WTC11 (cell line): ENCODE results near the gene ARL6. TPM values are rescaled to one million over a fixed set of nuclear protein-coding genes. Genes with fewer than 3 reads are reported as not detected.
A peak's percentile ranks its signal among the peaks of the same experiment; 100 is the strongest.

ENCODE experiments used
- AFF4 ChIP-seq: sonication (generic); formaldehyde crosslinking; IDR thresholded peaks from 2 replicates; pipeline ENCODE4 v1.8.1; 2023; ENCODE audit warnings: mild to moderate bottlenecking, missing genetic modification reagents, borderline replicate concordance
- CREM ChIP-seq: sonication (generic); formaldehyde crosslinking; IDR thresholded peaks from 2 replicates; pipeline ENCODE4 v1.8.1; 2022; ENCODE audit warnings: mild to moderate bottlenecking, missing genetic modification reagents, moderate library complexity
- EMX1 ChIP-seq: fragments of 250-450 bp; sonication (Bioruptor Pico); IDR thresholded peaks from 2 replicates; pipeline ENCODE4 v1.8.0; 2021; ENCODE audit warnings: mild to moderate bottlenecking
- FOXK1 ChIP-seq: sonication (generic); formaldehyde crosslinking; IDR thresholded peaks from 2 replicates; pipeline ENCODE4 v1.8.0; 2022; ENCODE audit warnings: mild to moderate bottlenecking, moderate library complexity, missing genetic modification reagents
- FOXP1 ChIP-seq: sonication (generic); formaldehyde crosslinking; IDR thresholded peaks from 2 replicates; pipeline ENCODE4 v1.8.0; 2022; ENCODE audit warnings: missing genetic modification reagents, mild to moderate bottlenecking, moderate library complexity, borderline replicate concordance
- FOXP4 ChIP-seq: sonication (generic); formaldehyde crosslinking; IDR thresholded peaks from 2 replicates; pipeline ENCODE4 v1.8.0; 2022; ENCODE audit warnings: mild to moderate bottlenecking, missing genetic modification reagents
- GABPB1 ChIP-seq: sonication (generic); formaldehyde crosslinking; IDR thresholded peaks from 2 replicates; pipeline ENCODE4 v1.8.1; 2023; ENCODE audit warnings: mild to moderate bottlenecking, missing genetic modification reagents
- GTF2I ChIP-seq: fragments of 250-450 bp; sonication (Bioruptor Pico); conservative IDR thresholded peaks from 2 replicates; pipeline ENCODE4 v1.4.0; 2021; ENCODE audit warnings: mild to moderate bottlenecking
- HMGA2 ChIP-seq: fragments of 250-450 bp; sonication (Bioruptor Pico); IDR thresholded peaks from 2 replicates; pipeline ENCODE4 v1.4.0; 2021; ENCODE audit warnings: mild to moderate bottlenecking, moderate library complexity
- JAZF1 ChIP-seq: fragments of 250-450 bp; sonication (Bioruptor Pico); IDR thresholded peaks from 2 replicates; pipeline ENCODE4 v1.9.0; 2021; ENCODE audit warnings: moderate library complexity, mild to moderate bottlenecking, inconsistent platforms
- MYBL2 ChIP-seq: sonication (generic); formaldehyde crosslinking; IDR thresholded peaks from 2 replicates; pipeline ENCODE4 v1.8.1; 2023; ENCODE audit warnings: mild to moderate bottlenecking, moderate library complexity, missing genetic modification reagents
- NFE2L1 ChIP-seq: sonication (generic); formaldehyde crosslinking; IDR thresholded peaks from 2 replicates; pipeline ENCODE4 v1.8.1; 2023; ENCODE audit warnings: missing genetic modification reagents
- NR1H2 ChIP-seq: sonication (generic); formaldehyde crosslinking; IDR thresholded peaks from 2 replicates; pipeline ENCODE4 v1.9.0; 2021; ENCODE audit warnings: mild to moderate bottlenecking, moderate library complexity, missing genetic modification reagents
- SP1 ChIP-seq: sonication (generic); formaldehyde crosslinking; conservative IDR thresholded peaks from 2 replicates; pipeline ENCODE4 v1.8.1; 2022; ENCODE audit warnings: missing genetic modification reagents
- USF1 ChIP-seq: sonication (generic); formaldehyde crosslinking; IDR thresholded peaks from 2 replicates; pipeline ENCODE4 v1.8.0; 2022; ENCODE audit warnings: mild to moderate bottlenecking, missing genetic modification reagents
- ZBTB21 ChIP-seq: sonication (generic); formaldehyde crosslinking; IDR thresholded peaks from 2 replicates; pipeline ENCODE4 v1.8.1; 2023; ENCODE audit warnings: mild to moderate bottlenecking, missing genetic modification reagents, borderline replicate concordance
- ZNF281 ChIP-seq: sonication (generic); formaldehyde crosslinking; IDR thresholded peaks from 2 replicates; pipeline ENCODE4 v1.8.0; 2023; ENCODE audit warnings: mild to moderate bottlenecking, missing genetic modification reagents
- ZNF396 ChIP-seq: fragments of 250-450 bp; sonication (Bioruptor Pico); IDR thresholded peaks from 2 replicates; pipeline ENCODE4 v1.8.0; 2021; ENCODE audit warnings: mild to moderate bottlenecking, moderate library complexity, borderline replicate concordance
- ZNF416 ChIP-seq: fragments of 250-450 bp; sonication (Bioruptor Pico); IDR thresholded peaks from 2 replicates; pipeline ENCODE4 v1.9.0; 2021; ENCODE audit warnings: mild to moderate bottlenecking, inconsistent platforms
- ZNF425 ChIP-seq: fragments of 250-450 bp; sonication (Bioruptor Pico); conservative IDR thresholded peaks from 2 replicates; pipeline ENCODE4 v1.9.0; 2021; ENCODE audit warnings: mild to moderate bottlenecking
- total RNA-seq: library from RNA; stranded (reverse); gene quantifications from 3 replicates; pipeline ENCODE4 v1.2.3, GENCODE V29; 2021
- TF ChIP-seq, protein P1 (sequence below): fragments of 250-450 bp; sonication (Bioruptor Pico); IDR thresholded peaks from 2 replicates; pipeline ENCODE4 v1.9.0; 2021; ENCODE audit warnings: mild to moderate bottlenecking, borderline replicate concordance
- TF ChIP-seq, protein P2 (sequence below): sonication (generic); formaldehyde crosslinking; IDR thresholded peaks from 2 replicates; pipeline ENCODE4 v1.8.1; 2022; ENCODE audit warnings: mild to moderate bottlenecking, moderate library complexity, missing genetic modification reagents

ARL6 gene
- total RNA-seq, 1 experiment from 2014 or later, result 6.8 TPM

GRCh38 chr3:97821774-97822358 is 57.3 kb downstream of the ARL6 start, which contains the start of gene CRYBG3 (continued):
- TF ChIP-seq ZNF281 (CRISPR knock-in tag) (0 out of 2 replicates have a peak, but pooled peaks have one; percentile 43), USF1 (CRISPR knock-in tag) (no peak), JAZF1 (CRISPR knock-in tag) (no peak), EMX1 (CRISPR knock-in tag) (no peak), ZNF425 (CRISPR knock-in tag) (no peak), ZBTB21 (no peak), FOXK1 (peak; percentile 58; the same call in 1 of the 2 replicates), FOXP1 (CRISPR knock-in tag) (peak; percentile 88), NR1H2 (CRISPR knock-in tag) (no peak), ZNF396 (no peak), FOXP4 (CRISPR knock-in tag) (0 out of 2 replicates have a peak, but pooled peaks have one; percentile 21), GABPB1 (0 out of 2 replicates have a peak, but pooled peaks have one; percentile 11), HMGA2 (CRISPR knock-in tag) (no peak), MYBL2 (CRISPR knock-in tag) (0 out of 2 replicates have a peak, but pooled peaks have one; percentile 12), CREM (peak; percentile 39; the same call in 1 of the 2 replicates), SP1 (CRISPR knock-in tag) (peak; percentile 84), NFE2L1 (CRISPR knock-in tag) (0 out of 2 replicates have a peak, but pooled peaks have one; percentile 32), ZNF416 (no peak), GTF2I (CRISPR knock-in tag) (no peak), AFF4 (CRISPR knock-in tag) (no peak)
- TF ChIP-seq, protein P1, sequence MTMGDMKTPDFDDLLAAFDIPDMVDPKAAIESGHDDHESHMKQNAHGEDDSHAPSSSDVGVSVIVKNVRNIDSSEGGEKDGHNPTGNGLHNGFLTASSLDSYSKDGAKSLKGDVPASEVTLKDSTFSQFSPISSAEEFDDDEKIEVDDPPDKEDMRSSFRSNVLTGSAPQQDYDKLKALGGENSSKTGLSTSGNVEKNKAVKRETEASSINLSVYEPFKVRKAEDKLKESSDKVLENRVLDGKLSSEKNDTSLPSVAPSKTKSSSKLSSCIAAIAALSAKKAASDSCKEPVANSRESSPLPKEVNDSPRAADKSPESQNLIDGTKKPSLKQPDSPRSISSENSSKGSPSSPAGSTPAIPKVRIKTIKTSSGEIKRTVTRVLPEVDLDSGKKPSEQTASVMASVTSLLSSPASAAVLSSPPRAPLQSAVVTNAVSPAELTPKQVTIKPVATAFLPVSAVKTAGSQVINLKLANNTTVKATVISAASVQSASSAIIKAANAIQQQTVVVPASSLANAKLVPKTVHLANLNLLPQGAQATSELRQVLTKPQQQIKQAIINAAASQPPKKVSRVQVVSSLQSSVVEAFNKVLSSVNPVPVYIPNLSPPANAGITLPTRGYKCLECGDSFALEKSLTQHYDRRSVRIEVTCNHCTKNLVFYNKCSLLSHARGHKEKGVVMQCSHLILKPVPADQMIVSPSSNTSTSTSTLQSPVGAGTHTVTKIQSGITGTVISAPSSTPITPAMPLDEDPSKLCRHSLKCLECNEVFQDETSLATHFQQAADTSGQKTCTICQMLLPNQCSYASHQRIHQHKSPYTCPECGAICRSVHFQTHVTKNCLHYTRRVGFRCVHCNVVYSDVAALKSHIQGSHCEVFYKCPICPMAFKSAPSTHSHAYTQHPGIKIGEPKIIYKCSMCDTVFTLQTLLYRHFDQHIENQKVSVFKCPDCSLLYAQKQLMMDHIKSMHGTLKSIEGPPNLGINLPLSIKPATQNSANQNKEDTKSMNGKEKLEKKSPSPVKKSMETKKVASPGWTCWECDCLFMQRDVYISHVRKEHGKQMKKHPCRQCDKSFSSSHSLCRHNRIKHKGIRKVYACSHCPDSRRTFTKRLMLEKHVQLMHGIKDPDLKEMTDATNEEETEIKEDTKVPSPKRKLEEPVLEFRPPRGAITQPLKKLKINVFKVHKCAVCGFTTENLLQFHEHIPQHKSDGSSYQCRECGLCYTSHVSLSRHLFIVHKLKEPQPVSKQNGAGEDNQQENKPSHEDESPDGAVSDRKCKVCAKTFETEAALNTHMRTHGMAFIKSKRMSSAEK, result no peak
- TF ChIP-seq, protein P2, sequence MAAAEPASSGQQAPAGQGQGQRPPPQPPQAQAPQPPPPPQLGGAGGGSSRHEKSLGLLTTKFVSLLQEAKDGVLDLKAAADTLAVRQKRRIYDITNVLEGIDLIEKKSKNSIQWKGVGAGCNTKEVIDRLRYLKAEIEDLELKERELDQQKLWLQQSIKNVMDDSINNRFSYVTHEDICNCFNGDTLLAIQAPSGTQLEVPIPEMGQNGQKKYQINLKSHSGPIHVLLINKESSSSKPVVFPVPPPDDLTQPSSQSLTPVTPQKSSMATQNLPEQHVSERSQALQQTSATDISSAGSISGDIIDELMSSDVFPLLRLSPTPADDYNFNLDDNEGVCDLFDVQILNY (CRISPR knock-in tag), result peak; percentile 66; the same call in 1 of the 2 replicates
